IMR-90 (cell line): ENCODE results near the gene HSPB6. TPM values are rescaled to one million over a fixed set of nuclear protein-coding genes. Genes with fewer than 3 reads are reported as not detected.

Experiments
- ATAC-seq: fragments of 200-7000 bp; cut with Tn5 transposase; 2 replicates; pipeline ENCODE4 v1.9.1; 2020; ENCODE audit warnings: low read depth, mild to moderate bottlenecking, moderate library complexity
- BruUV-seq: library from RNA; stranded (reverse); fragments of 400-500 nt; replicated peaks from 2 replicates; lab custom pipeline; 2021; lab: Mats Ljungman, UMichigan
- CTCF ChIA-PET: fragments of 300-600 bp; formaldehyde crosslinking; extraction: SDS; loops from one replicate; lab custom pipeline; 2021; ENCODE audit warnings: antibody characterized with exemption; lab: Yijun Ruan, JAX
- POLR2A ChIA-PET: fragments of 300-600 bp; sonication (Branson Sonifier 250); formaldehyde crosslinking; loops from one replicate; lab custom pipeline; 2022; ENCODE audit warnings: antibody characterized with exemption; ENCODE audit not compliant: unreplicated experiment; lab: Charles Lee
- DNase-seq: peaks from one replicate; pipeline ENCODE4 v3.0.0; 2013
- H2AFZ ChIP-seq: replicated peaks from 2 replicates; pipeline ENCODE3; 2013; ENCODE audit warnings: low read length, mild to moderate bottlenecking; ENCODE audit not compliant: poor library complexity
- H2AK5ac ChIP-seq: 2 replicates; pipeline ENCODE4 v1.6.1; 2013; ENCODE audit warnings: low read depth, low read length, inconsistent platforms
- H2AK9ac ChIP-seq: replicated peaks from 2 replicates; pipeline ENCODE3; 2013; ENCODE audit warnings: mild to moderate bottlenecking, low read depth, low read length, moderate library complexity; ENCODE audit not compliant: poor library complexity
- H2BK120ac ChIP-seq: 2 replicates; pipeline ENCODE4 v1.6.1; 2013; ENCODE audit warnings: low read depth, low read length, inconsistent platforms
- H2BK15ac ChIP-seq: 3 replicates; pipeline ENCODE4 v1.6.1; 2013; ENCODE audit warnings: low read depth, low read length, inconsistent platforms
- H2BK20ac ChIP-seq: 2 replicates; pipeline ENCODE4 v1.6.1; 2013; ENCODE audit warnings: low read depth, mild to moderate bottlenecking, inconsistent platforms, low read length, moderate library complexity
- H2BK5ac ChIP-seq: 2 replicates; pipeline ENCODE4 v1.6.1; 2013; ENCODE audit warnings: mild to moderate bottlenecking, low read depth, low read length, inconsistent platforms; ENCODE audit not compliant: poor library complexity, severe bottlenecking
- H3K14ac ChIP-seq: replicated peaks from 2 replicates; pipeline ENCODE4 v1.6.1; 2013; ENCODE audit warnings: low read depth, low read length, inconsistent platforms
- H3K18ac ChIP-seq: 2 replicates; pipeline ENCODE4 v1.6.1; 2013; ENCODE audit warnings: low read depth, low read length, control low read depth
- H3K23ac ChIP-seq: 2 replicates; pipeline ENCODE4 v1.6.1; 2013; ENCODE audit warnings: low read depth, low read length, inconsistent platforms
- H3K27ac ChIP-seq: 2 replicates; pipeline ENCODE4 v1.5.1; 2013; ENCODE audit warnings: mild to moderate bottlenecking, control low read depth, low read length; ENCODE audit not compliant: insufficient read depth
- H3K27me3 ChIP-seq: 2 replicates; pipeline ENCODE4 v1.6.1; 2013; ENCODE audit warnings: low read length; ENCODE audit not compliant: control insufficient read depth, insufficient read depth
- H3K36me3 ChIP-seq: 2 replicates; pipeline ENCODE4 v1.6.1; 2013; ENCODE audit warnings: low read length, mixed read lengths; ENCODE audit not compliant: control insufficient read depth, insufficient read depth
- H3K4ac ChIP-seq: 2 replicates; pipeline ENCODE4 v1.6.1; 2013; ENCODE audit warnings: low read depth, low read length, inconsistent platforms
- H3K4me1 ChIP-seq: 2 replicates; pipeline ENCODE4 v1.6.1; 2013; ENCODE audit warnings: low read length, mixed read lengths; ENCODE audit not compliant: control insufficient read depth, insufficient read depth
- H3K4me2 ChIP-seq: 2 replicates; pipeline ENCODE4 v1.6.1; 2013; ENCODE audit warnings: low read depth, mild to moderate bottlenecking, control low read depth, low read length, moderate library complexity
- H3K4me3 ChIP-seq: 2 replicates; pipeline ENCODE4 v1.5.1; 2013; ENCODE audit warnings: low read depth, mild to moderate bottlenecking, control low read depth, low read length, moderate library complexity; ENCODE audit not compliant: insufficient read depth
- H3K56ac ChIP-seq: 2 replicates; pipeline ENCODE4 v1.6.1; 2013; ENCODE audit warnings: low read length, inconsistent platforms; ENCODE audit not compliant: insufficient read depth; ENCODE audit errors: extremely low read depth
- H3K79me1 ChIP-seq, 2 experiments: 2 replicates each; pipeline ENCODE4 v1.6.1; 2013; ENCODE audit warnings: low read length in 2 of 2, inconsistent platforms in 1 of 2, low read depth in 1 of 2
- H3K9ac ChIP-seq: 2 replicates; pipeline ENCODE4 v1.6.1; 2013; ENCODE audit warnings: low read depth, low read length, control low read depth
- H3K9me1 ChIP-seq: 2 replicates; pipeline ENCODE4 v1.6.1; 2013; ENCODE audit warnings: low read length, inconsistent platforms; ENCODE audit not compliant: insufficient read depth
- H3K9me3 ChIP-seq: 2 replicates; pipeline ENCODE4 v1.6.1; 2013; ENCODE audit warnings: low read length; ENCODE audit not compliant: control insufficient read depth, insufficient read depth
- H4K20me1 ChIP-seq: 2 replicates; pipeline ENCODE4 v1.6.1; 2013; ENCODE audit warnings: low read length, inconsistent platforms; ENCODE audit not compliant: insufficient read depth
- H4K5ac ChIP-seq: 2 replicates; pipeline ENCODE4 v1.6.1; 2013; ENCODE audit warnings: mild to moderate bottlenecking, low read depth, low read length, control low read depth
- H4K8ac ChIP-seq, 2 experiments: 2 replicates each; pipeline ENCODE4 v1.6.1; 2013; ENCODE audit warnings: low read depth in 2 of 2, low read length in 2 of 2, control low read depth in 1 of 2, inconsistent platforms in 1 of 2
- H4K91ac ChIP-seq: 2 replicates; pipeline ENCODE4 v1.6.1; 2013; ENCODE audit warnings: low read depth, low read length, inconsistent platforms; ENCODE audit not compliant: insufficient read depth
- BHLHE40 ChIP-seq: fragments of 150-350 bp; IDR thresholded peaks from 2 replicates; pipeline ENCODE4 v1.6.1; 2016; ENCODE audit warnings: mild to moderate bottlenecking, low read depth, low read length
- CEBPB ChIP-seq: IDR thresholded peaks from 2 replicates; pipeline ENCODE4 v1.6.1; 2012; ENCODE audit warnings: low read depth, low read length, improper control_type of control experiment
- CHD1 ChIP-seq: IDR thresholded peaks from 2 replicates; pipeline ENCODE4 v1.6.1; 2012; ENCODE audit warnings: low read depth, low read length, improper control_type of control experiment
- FOS ChIP-seq: fragments of 150-350 bp; IDR thresholded peaks from 2 replicates; pipeline ENCODE4 v1.6.1; 2016; ENCODE audit warnings: low read depth, low read length
- MAFK ChIP-seq: IDR thresholded peaks from 2 replicates; pipeline ENCODE4 v1.6.1; 2012; ENCODE audit warnings: low read depth, low read length, improper control_type of control experiment
- MAZ ChIP-seq: IDR thresholded peaks from 2 replicates; pipeline ENCODE4 v1.6.1; 2012; ENCODE audit warnings: low read depth, mild to moderate bottlenecking, low read length, improper control_type of control experiment, moderate library complexity, borderline replicate concordance
- MXI1 ChIP-seq: IDR thresholded peaks from 2 replicates; pipeline ENCODE4 v1.6.1; 2012; ENCODE audit warnings: low read depth, mild to moderate bottlenecking, low read length, moderate library complexity, borderline replicate concordance
- NFE2L2 ChIP-seq: fragments of 150-350 bp; IDR thresholded peaks from 2 replicates; pipeline ENCODE4 v1.6.1; 2016; ENCODE audit warnings: low read depth, mild to moderate bottlenecking, low read length
- POLR2A ChIP-seq: IDR thresholded peaks from 2 replicates; pipeline ENCODE4 v1.6.1; 2012; ENCODE audit warnings: mild to moderate bottlenecking, low read depth, low read length
- RAD21 ChIP-seq: IDR thresholded peaks from 2 replicates; pipeline ENCODE4 v1.6.1; 2012; ENCODE audit warnings: low read length, improper control_type of control experiment
- RCOR1 ChIP-seq: IDR thresholded peaks from 2 replicates; pipeline ENCODE4 v1.6.1; 2012; ENCODE audit warnings: mild to moderate bottlenecking, low read length, improper control_type of control experiment; ENCODE audit not compliant: insufficient replicate concordance
- RFX5 ChIP-seq: IDR thresholded peaks from 2 replicates; pipeline ENCODE4 v1.8.0; 2012; ENCODE audit warnings: low read depth, mild to moderate bottlenecking, low read length, moderate library complexity
- SMC3 ChIP-seq: fragments of 150-350 bp; IDR thresholded peaks from 2 replicates; pipeline ENCODE4 v1.6.1; 2016; ENCODE audit warnings: low read depth, mild to moderate bottlenecking, antibody characterized with exemption, low read length, moderate library complexity
- WGBS, 2 experiments: methylation state at CpG; one replicate each; pipeline versions ENCODE4 v1.1.5 to v1.1.7; 2013; ENCODE audit warnings: missing lambda C conversion rate in 2 of 2; ENCODE audit not compliant: insufficient read length in 1 of 2; ENCODE audit errors: extremely low coverage in 2 of 2; 5-methylcytosine and 5-hydroxymethylcytosine counted together
- dilution Hi-C: fragments of 300-500 bp; cut with HindIII; formaldehyde crosslinking; loops from one replicate; pipeline ENCODE4 v1.14.3; 2018; ENCODE audit warnings: low sequenced_read_pairs; ENCODE audit not compliant: unreplicated experiment
- in situ Hi-C: fragments of 300-500 bp; cut with MboI; formaldehyde crosslinking; loops from 3 replicates; pipeline ENCODE4 v1.14.3; 2019; ENCODE audit warnings: low sequenced_read_pairs, inconsistent platforms, mixed read lengths
- intact Hi-C: fragments of 100-400 bp; cut with micrococcal nuclease; formaldehyde crosslinking; loops from 2 replicates; pipeline ENCODE4 v1.10.0; 2022
- polyA plus RNA-seq, 3 experiments: library from polyadenylated mRNA; depleted of rRNA; stranded (reverse); fragments of >200 nt; gene quantifications; 2 replicates each; pipeline ENCODE4 v1.2.3, GENCODE V29; 2012; ENCODE audit warnings: low replicate concordance in 1 of 3
- total RNA-seq: library from RNA; depleted of rRNA; stranded (reverse); fragments of >200 nt; gene quantifications from 2 replicates; pipeline ENCODE4 v1.2.3, GENCODE V29; 2012
- TF ChIP-seq, protein P1 (sequence below): fragments of 150-350 bp; IDR thresholded peaks from 2 replicates; pipeline ENCODE4 v1.6.1; 2016; ENCODE audit warnings: low read depth, mild to moderate bottlenecking, low read length, moderate library complexity, borderline replicate concordance
- TF ChIP-seq, protein P2 (sequence below): conservative IDR thresholded peaks from 2 replicates; pipeline ENCODE4 v1.5.1; 2012; ENCODE audit warnings: mild to moderate bottlenecking, low read depth, low read length, improper control_type of control experiment
- TF ChIP-seq, protein P3 (sequence below): fragments of 150-350 bp; IDR thresholded peaks from 2 replicates; pipeline ENCODE4 v1.6.1; 2017; ENCODE audit warnings: mild to moderate bottlenecking, antibody characterized with exemption, low read length, low read depth

The HSPB6 gene
- total and polyA plus RNA-seq, 2 of the 4 experiments (the other 2 are of a cell fraction): 5.7 to 206 TPM

DNA sequence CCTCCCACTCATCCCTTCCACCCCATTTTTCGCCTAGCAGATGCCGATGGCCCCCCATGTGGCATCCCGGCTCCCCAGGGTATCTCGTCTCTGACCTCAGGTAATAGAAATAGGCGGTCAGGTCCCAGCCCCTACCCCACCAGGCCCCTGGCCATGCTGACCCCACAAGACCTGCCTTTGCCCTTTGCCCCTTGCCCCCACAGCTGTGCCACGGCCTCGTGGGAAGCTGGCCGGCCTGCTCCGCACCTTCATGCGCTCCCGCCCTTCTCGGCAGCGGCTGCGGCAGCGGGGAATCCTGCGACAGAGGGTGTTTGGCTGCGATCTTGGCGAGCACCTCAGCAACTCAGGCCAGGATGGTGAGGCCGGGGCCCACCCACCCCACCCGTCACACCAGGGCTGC, 23.9 kb upstream of the HSPB6 start:
- no peaks in the 10 kb centered on the region for H3K9me3 ChIP-seq
- no peak overlapping the region for H2AK9ac ChIP-seq
- no peak overlapping the region for H3K23ac ChIP-seq
- H3K14ac ChIP-seq: no peak overlapping the region
- no peak overlapping the region for H4K91ac ChIP-seq
- no peak overlapping the region for H2AK5ac ChIP-seq
- no peak for DNase-seq
- ATAC-seq: no peak
- no peak overlapping the region for H2BK5ac ChIP-seq
- H3K79me1 ChIP-seq: peaks cover 7 to 18% of the 10 kb centered on the region in 2 experiments
- no peaks in the 10 kb centered on the region for H3K27me3 ChIP-seq
- no peak for TF ChIP-seq POLR2A
- no peak for TF ChIP-seq CEBPB
- no peak for TF ChIP-seq RCOR1
- no peak for TF ChIP-seq FOS
- TF ChIP-seq CHD1: no peak
- TF ChIP-seq BHLHE40: no peak
- TF ChIP-seq MXI1: no peak
- no peak for TF ChIP-seq MAZ
- no peak for TF ChIP-seq RAD21
- TF ChIP-seq, protein P1, sequence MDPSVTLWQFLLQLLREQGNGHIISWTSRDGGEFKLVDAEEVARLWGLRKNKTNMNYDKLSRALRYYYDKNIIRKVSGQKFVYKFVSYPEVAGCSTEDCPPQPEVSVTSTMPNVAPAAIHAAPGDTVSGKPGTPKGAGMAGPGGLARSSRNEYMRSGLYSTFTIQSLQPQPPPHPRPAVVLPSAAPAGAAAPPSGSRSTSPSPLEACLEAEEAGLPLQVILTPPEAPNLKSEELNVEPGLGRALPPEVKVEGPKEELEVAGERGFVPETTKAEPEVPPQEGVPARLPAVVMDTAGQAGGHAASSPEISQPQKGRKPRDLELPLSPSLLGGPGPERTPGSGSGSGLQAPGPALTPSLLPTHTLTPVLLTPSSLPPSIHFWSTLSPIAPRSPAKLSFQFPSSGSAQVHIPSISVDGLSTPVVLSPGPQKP: no peak
- TF ChIP-seq NFE2L2: no peak
- no peak for TF ChIP-seq SMC3
- no peak for TF ChIP-seq RFX5
- no peak for TF ChIP-seq MAFK
- TF ChIP-seq, protein P2, sequence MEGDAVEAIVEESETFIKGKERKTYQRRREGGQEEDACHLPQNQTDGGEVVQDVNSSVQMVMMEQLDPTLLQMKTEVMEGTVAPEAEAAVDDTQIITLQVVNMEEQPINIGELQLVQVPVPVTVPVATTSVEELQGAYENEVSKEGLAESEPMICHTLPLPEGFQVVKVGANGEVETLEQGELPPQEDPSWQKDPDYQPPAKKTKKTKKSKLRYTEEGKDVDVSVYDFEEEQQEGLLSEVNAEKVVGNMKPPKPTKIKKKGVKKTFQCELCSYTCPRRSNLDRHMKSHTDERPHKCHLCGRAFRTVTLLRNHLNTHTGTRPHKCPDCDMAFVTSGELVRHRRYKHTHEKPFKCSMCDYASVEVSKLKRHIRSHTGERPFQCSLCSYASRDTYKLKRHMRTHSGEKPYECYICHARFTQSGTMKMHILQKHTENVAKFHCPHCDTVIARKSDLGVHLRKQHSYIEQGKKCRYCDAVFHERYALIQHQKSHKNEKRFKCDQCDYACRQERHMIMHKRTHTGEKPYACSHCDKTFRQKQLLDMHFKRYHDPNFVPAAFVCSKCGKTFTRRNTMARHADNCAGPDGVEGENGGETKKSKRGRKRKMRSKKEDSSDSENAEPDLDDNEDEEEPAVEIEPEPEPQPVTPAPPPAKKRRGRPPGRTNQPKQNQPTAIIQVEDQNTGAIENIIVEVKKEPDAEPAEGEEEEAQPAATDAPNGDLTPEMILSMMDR: no peak
- TF ChIP-seq, protein P3, sequence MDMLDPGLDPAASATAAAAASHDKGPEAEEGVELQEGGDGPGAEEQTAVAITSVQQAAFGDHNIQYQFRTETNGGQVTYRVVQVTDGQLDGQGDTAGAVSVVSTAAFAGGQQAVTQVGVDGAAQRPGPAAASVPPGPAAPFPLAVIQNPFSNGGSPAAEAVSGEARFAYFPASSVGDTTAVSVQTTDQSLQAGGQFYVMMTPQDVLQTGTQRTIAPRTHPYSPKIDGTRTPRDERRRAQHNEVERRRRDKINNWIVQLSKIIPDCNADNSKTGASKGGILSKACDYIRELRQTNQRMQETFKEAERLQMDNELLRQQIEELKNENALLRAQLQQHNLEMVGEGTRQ: no peak
- intact Hi-C loops (no loop called here), in situ Hi-C loops (no loop called here), dilution Hi-C loops (no loop called here)
- no peak overlapping the region for H4K8ac ChIP-seq
- H3K18ac ChIP-seq: no peak overlapping the region
- CTCF ChIA-PET: no interaction called here
- H3K9ac ChIP-seq: no peak overlapping the region
- H2BK20ac ChIP-seq: no peak overlapping the region
- no peak overlapping the region for H3K4ac ChIP-seq
- H4K5ac ChIP-seq: no peak overlapping the region
- WGBS, 2 experiments: 92% methylated on average over 12 of the region's 20 CpGs; no CpG with 5 or more reads in 1 of the 2 experiments
- H3K4me3 ChIP-seq: no peak overlapping the region
- peaks cover 16% of the 10 kb centered on the region for H3K36me3 ChIP-seq
- no peak overlapping the region for H2AFZ ChIP-seq
- POLR2A ChIA-PET: no interaction called here
- no peak overlapping the region for H3K56ac ChIP-seq
- no peak overlapping the region for H3K27ac ChIP-seq
- BruUV-seq: no TSS peak
- H4K20me1 ChIP-seq: no peaks in the 10 kb centered on the region
- peaks cover 6% of the 10 kb centered on the region; the same call in 1 of the 2 replicates for H3K9me1 ChIP-seq
- peaks cover 6% of the 10 kb centered on the region for H3K4me1 ChIP-seq
- H3K4me2 ChIP-seq: no peak overlapping the region
- no peak overlapping the region for H2BK15ac ChIP-seq
- H2BK120ac ChIP-seq: no peak overlapping the region
